Measurements from ENCODE around the gene MAP7. TPM values are rescaled to one million over a fixed set of nuclear protein-coding genes. Genes with fewer than 3 reads are reported as not detected.

MAP7 gene
- total RNA-seq, 2 experiments from 2014 or later, result not detected

GRCh38 chr6:136326038-136326553 lies 224.1 kb downstream of the MAP7 start:
- no TSS peak for BruUV-seq (replicated peaks)
- Histone ChIP-seq H3K4me1 (ENCODE audit: insufficient read depth, low read length, poor library complexity, severe bottlenecking) (peaks cover 9% of the 10 kb centered on the region), H3K27ac (ENCODE audit: low read depth, low read length, poor library complexity, severe bottlenecking) (no peak overlapping the region), H3K9me3 (ENCODE audit: low read length) (no peaks in the 10 kb centered on the region), H3K36me3 (ENCODE audit: insufficient read depth, low read length) (no peaks in the 10 kb centered on the region), H2AFZ (ENCODE audit: low read length) (peak overlapping the region; percentile 94), H3K4me2 (ENCODE audit: low read length) (peak overlapping the region; percentile 45), H3K4me3 (ENCODE audit: low read depth, low read length, poor library complexity, severe bottlenecking) (no peak overlapping the region), H4K20me1 (ENCODE audit: insufficient read depth, low read length) (no peaks in the 10 kb centered on the region), H3K9me2 (ENCODE audit: insufficient read depth, low read length) (no peaks in the 10 kb centered on the region), H3K79me2 (ENCODE audit: insufficient read depth, low read depth, low read length) (no peaks in the 10 kb centered on the region)
- ChIA-PET POLR2A (interaction anchor here (1.1 to 1.3 kb wide), 2 partner anchors 11 to 100 kb away, joined by 3 read pairs; no protein-coding TSS in a partner anchor), CTCF (ENCODE audit: unreplicated experiment) (no interaction called here)
- intact Hi-C loops (cut with micrococcal nuclease; ENCODE audit: unreplicated experiment), result no loop called here
- peak; percentile 9 for DNase-seq (ENCODE audit: low spot score)
- no peak for TF ChIP-seq EZH2phosphoT487 (IDR thresholded peaks at IDR 0.05; ENCODE audit: borderline replicate concordance, low read depth, low read length)
- TF ChIP-seq, protein P1, sequence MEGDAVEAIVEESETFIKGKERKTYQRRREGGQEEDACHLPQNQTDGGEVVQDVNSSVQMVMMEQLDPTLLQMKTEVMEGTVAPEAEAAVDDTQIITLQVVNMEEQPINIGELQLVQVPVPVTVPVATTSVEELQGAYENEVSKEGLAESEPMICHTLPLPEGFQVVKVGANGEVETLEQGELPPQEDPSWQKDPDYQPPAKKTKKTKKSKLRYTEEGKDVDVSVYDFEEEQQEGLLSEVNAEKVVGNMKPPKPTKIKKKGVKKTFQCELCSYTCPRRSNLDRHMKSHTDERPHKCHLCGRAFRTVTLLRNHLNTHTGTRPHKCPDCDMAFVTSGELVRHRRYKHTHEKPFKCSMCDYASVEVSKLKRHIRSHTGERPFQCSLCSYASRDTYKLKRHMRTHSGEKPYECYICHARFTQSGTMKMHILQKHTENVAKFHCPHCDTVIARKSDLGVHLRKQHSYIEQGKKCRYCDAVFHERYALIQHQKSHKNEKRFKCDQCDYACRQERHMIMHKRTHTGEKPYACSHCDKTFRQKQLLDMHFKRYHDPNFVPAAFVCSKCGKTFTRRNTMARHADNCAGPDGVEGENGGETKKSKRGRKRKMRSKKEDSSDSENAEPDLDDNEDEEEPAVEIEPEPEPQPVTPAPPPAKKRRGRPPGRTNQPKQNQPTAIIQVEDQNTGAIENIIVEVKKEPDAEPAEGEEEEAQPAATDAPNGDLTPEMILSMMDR (conservative IDR thresholded peaks at IDR 0.05; ENCODE audit: low read length), result no peak

DNA sequence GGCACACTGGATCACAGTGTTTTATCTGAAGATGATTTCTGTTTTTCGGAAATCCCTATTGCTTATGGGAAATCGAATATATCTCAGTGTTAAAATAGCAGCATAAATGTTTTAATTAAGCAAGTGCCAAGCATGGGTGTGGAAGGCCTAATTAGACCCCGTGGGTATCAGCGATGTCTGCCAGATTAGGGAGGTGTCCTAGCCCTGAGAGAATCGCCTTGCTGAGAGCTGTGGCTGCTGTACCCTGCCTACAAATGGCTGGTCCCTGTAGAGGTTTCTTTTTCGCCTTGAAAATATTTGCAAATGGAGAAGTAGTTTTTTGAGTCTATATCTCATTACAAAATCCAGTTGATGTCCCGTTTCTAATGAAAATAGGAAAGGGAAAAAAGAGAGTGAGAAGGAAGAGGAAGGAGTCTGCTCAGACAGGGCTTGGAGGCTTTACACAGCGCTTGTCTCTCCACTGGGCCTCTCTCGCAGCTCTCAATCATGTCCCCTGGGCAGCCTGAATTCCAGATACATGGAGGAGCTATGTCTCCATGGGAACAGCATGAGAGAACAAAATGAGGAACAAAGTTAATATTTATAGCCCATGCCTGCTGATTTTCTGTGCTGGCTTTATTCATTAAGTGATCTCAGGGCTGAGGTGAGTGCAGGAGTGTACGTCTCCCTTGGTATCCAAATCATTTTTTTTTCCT lies 225.4 kb downstream of the MAP7 start:
- no peak overlapping the region for H3K4me2 ChIP-seq (ENCODE audit: low read length)
- intact Hi-C loops (cut with micrococcal nuclease; ENCODE audit: unreplicated experiment), result no loop called here
- H4K20me1 ChIP-seq (ENCODE audit: insufficient read depth, low read length), result no peaks in the 10 kb centered on the region
- no TSS peak for BruUV-seq (replicated peaks)
- DNase-seq (ENCODE audit: low spot score), result no peak
- POLR2A ChIA-PET, result no interaction called here
- CTCF ChIA-PET (ENCODE audit: unreplicated experiment), result no interaction called here
- H3K36me3 ChIP-seq (ENCODE audit: insufficient read depth, low read length), result no peaks in the 10 kb centered on the region
- H2AFZ ChIP-seq (ENCODE audit: low read length), result no peak overlapping the region
- no peaks in the 10 kb centered on the region for H3K9me2 ChIP-seq (ENCODE audit: insufficient read depth, low read length)
- H3K27ac ChIP-seq (ENCODE audit: low read depth, low read length, poor library complexity, severe bottlenecking), result no peak overlapping the region
- no peaks in the 10 kb centered on the region for H3K79me2 ChIP-seq (ENCODE audit: insufficient read depth, low read depth, low read length)
- no peak overlapping the region for H3K4me3 ChIP-seq (ENCODE audit: low read depth, low read length, poor library complexity, severe bottlenecking)
- no peaks in the 10 kb centered on the region for H3K9me3 ChIP-seq (ENCODE audit: low read length)
- peaks cover 9% of the 10 kb centered on the region for H3K4me1 ChIP-seq (ENCODE audit: insufficient read depth, low read length, poor library complexity, severe bottlenecking)
- TF ChIP-seq, protein P1 (conservative IDR thresholded peaks at IDR 0.05; ENCODE audit: low read length), result no peak
- TF ChIP-seq EZH2phosphoT487 (IDR thresholded peaks at IDR 0.05; ENCODE audit: borderline replicate concordance, low read depth, low read length), result no peak

GRCh38 chr6:136323431-136324112 lies 226.7 kb downstream of the MAP7 start:
- ChIA-PET CTCF (ENCODE audit: unreplicated experiment) (no interaction called here), POLR2A (no interaction called here)
- H3K4me3 ChIP-seq (ENCODE audit: low read depth, low read length, poor library complexity, severe bottlenecking), result no peak overlapping the region
- DNase-seq (ENCODE audit: low spot score), result no peak
- no peaks in the 10 kb centered on the region for H3K9me3 ChIP-seq (ENCODE audit: low read length)
- no peaks in the 10 kb centered on the region for H3K79me2 ChIP-seq (ENCODE audit: insufficient read depth, low read depth, low read length)
- H3K9me2 ChIP-seq (ENCODE audit: insufficient read depth, low read length), result no peaks in the 10 kb centered on the region
- no peaks in the 10 kb centered on the region for H4K20me1 ChIP-seq (ENCODE audit: insufficient read depth, low read length)
- no TSS peak for BruUV-seq (replicated peaks)
- peaks cover 9% of the 10 kb centered on the region for H3K4me1 ChIP-seq (ENCODE audit: insufficient read depth, low read length, poor library complexity, severe bottlenecking)
- no peak overlapping the region for H2AFZ ChIP-seq (ENCODE audit: low read length)
- TF ChIP-seq, protein P1 (conservative IDR thresholded peaks at IDR 0.05; ENCODE audit: low read length), result no peak
- TF ChIP-seq EZH2phosphoT487 (IDR thresholded peaks at IDR 0.05; ENCODE audit: borderline replicate concordance, low read depth, low read length), result no peak
- no peaks in the 10 kb centered on the region for H3K36me3 ChIP-seq (ENCODE audit: insufficient read depth, low read length)
- H3K4me2 ChIP-seq (ENCODE audit: low read length), result no peak overlapping the region
- H3K27ac ChIP-seq (ENCODE audit: low read depth, low read length, poor library complexity, severe bottlenecking), result no peak overlapping the region
- intact Hi-C loops (cut with micrococcal nuclease; ENCODE audit: unreplicated experiment), result no loop called here
